ENCODE data around the gene NXPH3.

Gene NXPH3

DNA sequence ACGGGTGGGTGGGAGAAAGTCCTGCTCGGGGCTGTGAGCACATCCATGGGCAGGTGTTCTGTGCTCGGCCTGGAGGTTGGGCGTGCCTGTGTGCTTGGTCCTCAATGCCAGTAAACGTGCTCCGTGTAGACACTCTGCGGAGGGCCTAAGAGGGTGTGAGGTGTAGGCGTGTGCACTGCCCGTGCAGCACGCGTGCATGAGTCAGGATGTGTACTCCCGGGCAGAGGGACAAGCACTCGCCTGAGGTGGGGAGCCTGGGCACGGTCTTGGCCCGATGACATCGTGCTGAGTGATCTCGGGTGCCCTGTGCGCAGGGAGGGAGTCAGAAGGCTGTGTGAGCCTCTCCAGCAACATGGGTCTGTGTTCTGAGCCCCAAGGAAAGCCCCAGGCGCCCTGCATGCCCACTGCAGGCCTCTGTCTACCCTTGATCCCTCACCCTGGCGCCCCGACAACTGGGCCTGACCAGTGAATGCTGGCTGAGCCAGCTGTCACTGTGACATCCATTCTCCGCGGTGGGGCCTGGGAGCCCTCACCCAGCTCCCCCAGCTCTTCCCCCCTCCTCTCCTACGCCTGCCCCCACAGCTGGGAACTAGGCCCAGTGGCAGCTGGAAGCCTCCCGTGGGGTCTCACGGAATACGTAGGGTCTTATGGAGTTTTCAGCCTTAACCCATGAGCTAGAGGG is 23.5 kb upstream of the NXPH3 start:
- in situ Hi-C loops (cut with MboI; ENCODE audit: low pct_unique_long_range_greater_than_20kb, low sequenced_read_pairs): loop anchor here (10.0 to 25.0 kb wide), 2 partner anchors 117 to 435 kb away; partner anchors contain the start of gene DLX3
- no peak for DNase-seq

DNA sequence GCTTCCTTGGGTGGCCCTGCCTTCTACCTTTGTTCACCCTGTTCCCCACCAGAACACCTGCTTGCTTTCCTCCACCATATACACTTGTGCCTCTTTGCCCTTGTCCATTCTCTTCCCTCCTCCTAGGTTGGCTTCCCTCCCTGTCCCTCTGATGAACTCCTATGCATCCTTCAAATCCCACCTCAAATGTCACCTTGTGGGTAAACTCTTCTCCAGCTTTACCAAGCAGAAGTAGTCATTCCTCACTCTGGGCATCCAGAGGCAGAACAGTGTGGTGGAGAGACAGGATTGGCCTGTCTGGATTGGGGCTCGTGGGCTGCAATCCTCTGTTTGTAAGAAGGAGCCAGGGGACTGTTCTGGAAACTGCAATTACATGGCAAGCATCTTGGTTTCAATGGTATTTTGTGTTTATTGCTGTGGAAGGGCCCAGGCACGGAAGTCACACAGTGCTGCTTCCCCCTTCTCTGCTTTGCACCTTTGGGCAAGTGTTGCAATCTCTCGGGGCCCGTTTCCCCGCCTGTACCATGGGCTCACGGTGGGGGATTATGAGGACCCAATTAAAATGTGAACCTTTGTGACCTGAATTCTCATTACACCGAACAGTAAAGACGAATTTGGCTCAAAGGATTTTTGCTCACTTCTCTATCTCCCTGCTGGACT is 21.9 kb upstream of the NXPH3 start:
- no peak for DNase-seq
- in situ Hi-C loops (cut with MboI; ENCODE audit: low pct_unique_long_range_greater_than_20kb, low sequenced_read_pairs): loop anchor here (10.0 to 25.0 kb wide), 2 partner anchors 119 to 433 kb away; partner anchors contain the start of gene DLX3

DNA sequence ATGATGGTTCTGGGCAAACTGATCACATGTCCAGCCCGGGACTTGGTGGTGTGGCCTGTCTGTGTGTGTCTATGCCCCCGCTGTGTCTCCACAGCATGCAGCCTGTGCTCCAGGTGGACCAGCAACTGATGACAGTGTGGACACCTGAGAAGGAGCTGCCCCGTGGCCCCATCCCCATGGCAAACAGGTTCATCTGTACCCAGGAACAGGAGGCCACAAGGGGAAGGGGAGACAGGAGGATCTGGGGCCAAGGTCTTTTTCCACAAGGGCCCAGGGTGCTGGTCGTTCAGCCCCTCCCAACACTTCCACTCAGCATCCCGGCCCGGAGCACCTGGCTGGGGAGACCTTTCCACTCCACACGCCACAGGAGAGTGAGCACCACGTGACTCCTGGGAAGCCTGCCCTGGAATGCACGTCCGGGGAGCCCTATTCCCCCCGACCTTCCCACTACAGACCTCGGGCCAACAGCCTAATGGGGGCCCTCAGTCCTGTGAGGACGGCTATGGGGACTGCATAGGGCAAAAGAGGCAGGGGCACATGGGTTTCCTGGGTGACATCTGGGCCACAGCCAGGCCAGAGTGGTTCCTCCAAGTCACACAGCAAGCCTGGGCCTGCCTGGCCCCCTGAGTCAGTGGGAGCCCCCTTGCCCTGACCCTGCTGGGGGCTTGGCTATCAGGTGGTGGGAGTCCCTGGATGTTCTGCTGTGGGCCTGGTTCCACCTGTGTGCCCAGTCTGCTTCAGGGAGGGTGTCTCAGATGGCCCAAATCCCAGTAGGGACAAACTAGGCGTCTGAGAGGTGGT is 20.8 kb upstream of the NXPH3 start:
- no peak for DNase-seq
- in situ Hi-C loops (cut with MboI; ENCODE audit: low pct_unique_long_range_greater_than_20kb, low sequenced_read_pairs): loop anchor here (10.0 to 25.0 kb wide), 2 partner anchors 120 to 432 kb away; partner anchors contain the start of gene DLX3

DNA sequence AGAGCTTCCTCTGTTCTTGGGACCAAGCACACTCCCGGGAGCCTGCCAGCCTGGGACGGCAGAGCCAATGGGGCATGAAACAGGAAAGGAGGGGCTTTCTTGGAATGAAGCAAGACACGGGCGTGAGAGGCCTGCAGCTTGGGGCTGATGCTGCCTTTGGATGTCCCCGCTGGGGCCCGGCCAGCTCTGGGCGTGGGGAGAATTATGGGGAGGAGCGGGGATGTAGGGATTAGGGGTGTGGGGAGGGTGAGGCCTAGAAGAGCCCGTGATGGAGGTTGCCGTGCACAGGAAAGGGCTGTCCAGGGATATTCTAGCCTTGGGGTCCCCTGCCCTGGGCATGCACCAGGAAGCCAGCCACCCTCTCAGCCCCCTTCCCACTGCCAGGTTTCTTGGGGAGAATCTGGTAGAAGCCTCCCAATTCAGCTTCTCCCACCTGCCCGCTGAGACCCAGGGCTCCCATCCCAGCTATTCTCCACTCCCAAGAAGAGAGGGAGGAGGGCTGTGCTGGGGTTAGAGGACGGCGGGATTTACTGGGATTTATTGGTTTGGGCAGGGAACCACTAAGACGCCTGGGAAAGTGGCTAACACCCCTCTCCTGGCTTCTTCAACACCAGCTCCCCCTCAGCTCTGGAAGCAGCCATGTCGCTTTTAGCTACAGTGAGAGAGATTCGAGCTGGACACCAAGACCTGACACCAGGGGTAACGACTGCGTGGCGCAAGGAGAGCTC is 20.0 kb upstream of the NXPH3 start:
- DNase-seq: no peak
- in situ Hi-C loops (cut with MboI; ENCODE audit: low pct_unique_long_range_greater_than_20kb, low sequenced_read_pairs): loop anchor here (10.0 to 25.0 kb wide), 2 partner anchors 121 to 432 kb away; partner anchors contain the start of gene DLX3

DNA sequence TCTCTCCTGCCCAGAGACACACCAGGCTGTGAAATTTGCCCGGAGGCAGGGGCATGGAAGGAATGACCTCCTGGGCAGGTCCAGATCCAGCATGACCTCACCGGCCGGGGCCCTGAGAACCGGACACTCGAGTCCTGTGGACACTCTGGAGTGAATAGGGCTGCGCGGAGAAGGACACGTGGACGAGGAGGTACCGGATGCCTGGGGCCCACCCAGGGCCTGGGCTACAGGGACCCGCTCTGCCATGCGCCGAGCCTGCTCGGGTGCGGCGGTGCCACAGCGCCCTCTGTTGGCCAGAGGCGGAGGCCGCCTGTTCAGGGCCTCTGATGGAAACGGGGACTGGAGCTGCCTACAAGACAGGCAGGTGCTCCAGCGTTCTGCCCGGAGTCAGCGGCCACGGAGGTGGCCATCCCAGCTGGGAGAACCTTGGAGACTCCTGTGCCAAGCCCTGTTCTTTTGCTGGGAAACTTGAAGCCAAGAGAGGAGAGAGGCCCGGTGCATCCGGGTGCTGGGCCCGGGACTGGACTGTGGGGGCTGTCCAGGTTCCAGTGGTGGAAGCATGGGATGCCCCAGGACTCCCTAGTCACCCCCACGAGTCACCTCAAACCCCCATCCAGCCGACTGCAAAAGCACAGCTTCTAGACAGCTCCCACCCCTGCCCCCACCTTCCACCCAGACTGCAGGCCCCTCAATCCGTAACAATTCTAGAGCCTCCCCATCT is 19.3 kb upstream of the NXPH3 start:
- in situ Hi-C loops (cut with MboI; ENCODE audit: low pct_unique_long_range_greater_than_20kb, low sequenced_read_pairs): loop anchor here (10.0 to 25.0 kb wide), 2 partner anchors 122 to 431 kb away; partner anchors contain the start of gene DLX3
- peak; percentile 90 for DNase-seq

DNA sequence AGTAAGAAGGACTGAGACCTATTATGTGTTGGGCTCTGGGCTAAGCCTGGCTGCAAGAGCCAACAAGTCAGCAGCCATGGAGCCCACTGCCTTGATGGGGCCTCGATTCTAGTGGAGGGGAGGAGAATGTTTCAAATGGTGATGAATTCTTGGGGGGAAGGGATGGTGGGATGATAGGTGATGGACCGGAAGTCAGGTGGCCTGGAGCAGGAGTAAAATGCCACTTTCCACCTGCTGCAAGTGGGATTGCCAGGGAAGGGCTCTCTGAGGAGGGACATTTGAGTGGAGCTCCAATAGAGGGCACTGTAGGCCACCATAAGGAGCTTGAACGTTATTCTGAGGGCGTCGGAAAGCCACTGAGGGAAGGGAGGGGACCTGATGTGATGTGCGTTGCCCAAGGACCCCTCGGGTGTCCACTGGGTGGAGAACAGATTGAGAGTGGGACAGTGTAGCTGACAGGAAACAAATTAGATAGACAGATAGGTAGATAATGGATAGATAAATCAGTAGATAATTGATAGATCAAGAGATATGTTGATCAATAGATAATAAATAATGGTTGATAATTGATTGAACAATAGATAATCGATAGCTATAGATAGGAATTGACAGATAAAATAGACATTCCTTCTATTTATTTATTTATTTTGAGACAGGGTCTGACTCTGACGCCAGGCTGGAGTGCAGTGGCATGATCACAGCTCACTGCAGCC is 18.2 kb upstream of the NXPH3 start:
- DNase-seq: peak; percentile 60
- in situ Hi-C loops (cut with MboI; ENCODE audit: low pct_unique_long_range_greater_than_20kb, low sequenced_read_pairs): loop anchor here (10.0 to 25.0 kb wide), 2 partner anchors 123 to 430 kb away; partner anchors contain the start of gene DLX3

DNA sequence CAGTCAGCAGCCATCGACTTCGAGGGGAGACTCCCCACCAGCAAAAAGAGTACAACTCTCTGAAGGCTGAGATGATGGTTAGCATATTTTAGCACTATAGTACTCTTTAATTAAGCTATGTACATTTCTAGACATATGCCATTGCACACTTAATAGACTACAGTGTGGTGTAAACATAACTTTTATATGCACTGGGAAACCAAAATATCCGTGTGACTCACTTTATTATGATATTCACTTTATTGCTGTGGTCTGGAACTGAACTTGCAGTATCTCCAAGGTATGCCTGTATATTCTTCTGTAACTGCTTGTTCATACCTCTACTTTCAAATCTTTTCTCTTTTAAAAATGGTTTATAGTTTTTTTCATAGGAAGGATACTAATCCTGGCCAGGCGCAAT is 11.0 kb upstream of the NXPH3 start:
- no peak for DNase-seq
- in situ Hi-C loops (cut with MboI; ENCODE audit: low pct_unique_long_range_greater_than_20kb, low sequenced_read_pairs): loop anchor here (25.0 kb wide), 1 partner anchor 423 kb away; the partner anchor contains the start of gene DLX3

DNA sequence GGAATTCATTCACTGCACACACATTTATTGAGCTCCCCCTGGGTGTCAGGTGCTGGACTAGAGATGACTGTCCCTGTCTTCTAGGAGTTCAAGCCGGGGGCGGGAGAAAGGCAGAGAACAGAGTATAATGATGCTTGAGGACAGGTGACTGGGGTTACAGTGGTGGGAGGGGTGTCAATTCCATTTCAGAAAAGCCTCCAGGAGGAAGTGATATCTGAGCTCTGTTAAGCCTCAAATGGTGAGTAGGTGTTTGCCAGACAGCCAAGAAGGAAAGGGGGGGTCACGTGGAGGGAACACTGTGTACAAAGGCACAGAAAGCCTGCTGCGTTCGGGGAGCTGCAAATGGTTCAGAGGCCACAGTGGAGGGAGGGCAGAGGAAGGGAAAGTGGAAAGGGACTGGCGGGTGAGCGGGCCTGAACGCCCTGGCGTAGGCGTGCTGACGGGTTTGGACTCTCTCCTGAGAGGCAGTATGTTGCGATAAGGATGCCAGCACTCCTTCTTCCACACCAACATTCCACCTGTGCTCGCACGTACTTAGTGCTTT is 9.7 kb upstream of the NXPH3 start:
- in situ Hi-C loops (cut with MboI; ENCODE audit: low pct_unique_long_range_greater_than_20kb, low sequenced_read_pairs): loop anchor here (25.0 kb wide), 1 partner anchor 421 kb away; the partner anchor contains the start of gene DLX3
- peak; percentile 42 for DNase-seq

DNA sequence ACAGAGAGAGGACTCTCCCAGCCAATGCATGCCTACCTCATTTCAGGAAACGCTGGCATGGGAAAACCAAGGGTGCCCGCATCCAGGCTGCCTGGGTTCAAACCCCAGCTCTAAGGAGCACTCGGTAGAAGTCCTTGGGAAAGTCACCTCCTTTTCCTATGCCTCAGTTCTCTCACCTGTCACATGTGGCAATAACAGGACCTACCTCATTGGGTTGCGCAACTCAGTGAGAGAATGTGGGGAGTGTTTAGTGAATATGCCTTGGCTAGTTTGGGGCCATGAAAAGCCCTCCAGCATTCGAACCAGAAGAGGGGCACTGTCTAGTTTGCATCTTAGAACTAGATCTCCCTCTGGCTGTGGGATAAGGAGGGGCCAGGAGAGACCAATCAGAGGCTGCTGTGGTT is 9.0 kb upstream of the NXPH3 start:
- DNase-seq: no peak
- in situ Hi-C loops (cut with MboI; ENCODE audit: low pct_unique_long_range_greater_than_20kb, low sequenced_read_pairs): loop anchor here (25.0 kb wide), 1 partner anchor 421 kb away; the partner anchor contains the start of gene DLX3

DNA sequence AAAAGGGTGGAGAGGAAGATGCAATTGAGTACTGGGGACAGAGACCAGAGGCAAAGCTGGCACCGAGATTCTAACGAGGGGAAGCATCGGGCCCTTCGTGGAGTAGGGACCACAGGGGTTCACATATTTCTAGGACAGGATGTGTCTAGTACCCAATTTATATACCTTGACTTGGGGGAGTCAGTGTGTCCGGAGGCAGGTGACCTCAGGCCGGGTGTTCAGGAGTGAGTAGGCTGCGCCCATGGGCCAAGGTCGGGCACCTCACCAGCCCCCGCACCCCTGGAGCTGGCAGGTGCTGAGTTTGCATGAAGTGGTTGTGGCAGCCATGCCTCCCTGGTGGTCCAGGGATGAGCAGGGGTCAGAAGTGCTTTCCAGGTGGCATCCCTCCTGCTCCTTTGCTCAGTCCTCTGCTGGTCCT is 8.6 kb upstream of the NXPH3 start:
- in situ Hi-C loops (cut with MboI; ENCODE audit: low pct_unique_long_range_greater_than_20kb, low sequenced_read_pairs): loop anchor here (25.0 kb wide), 1 partner anchor 420 kb away; the partner anchor contains the start of gene DLX3
- DNase-seq: no peak

DNA sequence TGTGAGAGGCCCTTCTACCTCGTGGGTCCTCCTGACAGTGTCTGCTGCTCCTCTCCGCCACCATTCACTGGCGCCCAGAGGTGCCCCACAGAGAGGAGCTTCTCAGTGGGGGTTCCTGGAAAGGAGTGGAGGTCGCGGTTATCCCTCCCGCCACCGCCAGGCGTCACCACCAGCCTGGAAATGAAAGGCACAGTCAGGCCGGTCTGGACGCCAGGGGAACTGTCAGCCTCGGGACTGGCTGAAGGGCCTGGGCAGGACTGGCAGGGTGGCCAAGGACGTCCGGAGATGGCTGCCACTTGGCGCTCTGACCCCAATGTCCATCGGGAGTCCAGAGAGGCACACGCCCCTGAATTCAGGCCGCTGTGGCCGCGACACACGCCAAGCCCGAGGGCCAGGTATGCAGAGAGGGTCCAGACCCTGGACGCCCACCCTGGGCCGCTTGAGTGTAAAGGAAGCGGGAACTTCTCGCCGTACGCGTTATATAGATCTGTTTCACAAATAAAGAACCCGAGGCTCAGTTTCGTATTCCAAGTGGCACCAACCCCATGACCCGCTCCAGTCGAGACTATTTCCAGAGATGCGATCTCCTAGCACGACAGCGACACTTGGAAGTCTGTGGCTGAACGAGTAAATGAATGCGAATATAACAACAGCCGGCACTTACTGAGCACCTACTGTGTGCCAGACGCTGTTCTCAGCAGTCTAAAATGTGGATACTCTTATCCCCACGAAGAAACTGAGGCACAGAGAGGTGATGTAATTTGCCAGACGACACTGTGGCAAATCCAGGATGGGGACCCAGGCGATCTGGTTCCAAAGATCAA is 7.6 kb upstream of the NXPH3 start:
- in situ Hi-C loops (cut with MboI; ENCODE audit: low pct_unique_long_range_greater_than_20kb, low sequenced_read_pairs): loop anchor here (25.0 kb wide), 1 partner anchor 419 kb away; the partner anchor contains the start of gene DLX3
- peak; percentile 88 for DNase-seq

DNA sequence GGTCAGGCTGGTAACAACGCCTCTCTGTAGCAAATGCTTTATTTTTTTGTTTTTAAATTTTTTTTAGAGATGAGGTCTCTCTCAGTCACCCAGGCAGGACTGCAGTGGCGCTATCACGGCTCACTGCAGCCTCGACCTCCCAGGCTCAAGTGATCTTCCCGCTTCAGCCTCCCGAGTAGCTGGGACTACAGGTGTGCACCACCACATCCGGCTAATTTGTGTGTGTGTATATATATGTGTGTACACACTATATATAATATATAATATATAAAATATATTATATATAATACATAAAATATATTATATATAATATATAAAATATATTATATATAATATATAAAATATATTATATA is 7.0 kb upstream of the NXPH3 start:
- in situ Hi-C loops (cut with MboI; ENCODE audit: low pct_unique_long_range_greater_than_20kb, low sequenced_read_pairs): loop anchor here (25.0 kb wide), 1 partner anchor 419 kb away; the partner anchor contains the start of gene DLX3
- DNase-seq: peak; percentile 50

DNA sequence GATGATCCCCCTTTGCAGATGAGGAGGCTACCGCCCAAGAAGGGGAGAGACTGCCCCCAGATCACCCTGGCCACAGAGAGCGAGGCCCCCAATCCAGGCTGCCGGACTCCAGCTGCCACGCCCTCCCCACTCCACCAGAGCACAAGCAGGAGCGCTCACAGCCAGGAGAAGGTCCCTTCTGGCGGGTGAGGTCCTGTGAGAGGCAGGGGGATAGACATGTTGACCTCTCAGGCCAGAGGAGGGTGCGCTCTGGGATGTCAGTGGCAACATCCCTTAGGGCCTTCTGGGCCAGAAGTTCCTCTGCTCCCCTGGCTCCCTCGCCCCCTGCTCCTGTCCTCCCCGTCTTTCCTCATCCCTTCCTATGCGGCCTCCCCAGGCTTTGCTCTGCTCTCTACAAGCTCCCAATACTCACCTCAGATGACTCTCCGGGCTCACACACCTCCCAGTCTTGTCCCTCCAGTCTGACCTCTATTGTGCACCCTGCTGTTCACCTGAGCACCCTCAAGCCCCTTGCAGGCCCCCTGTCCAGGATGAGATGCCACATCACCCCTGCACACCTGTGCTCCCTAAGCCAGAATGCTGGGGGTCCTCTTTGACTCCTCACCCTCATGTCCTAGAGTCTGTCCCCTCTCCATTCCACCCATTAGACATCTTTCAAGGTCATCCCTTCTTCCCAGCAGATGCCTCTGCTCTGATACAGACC is 5.0 kb upstream of the NXPH3 start:
- in situ Hi-C loops (cut with MboI; ENCODE audit: low pct_unique_long_range_greater_than_20kb, low sequenced_read_pairs): loop anchor here (5.0 to 25.0 kb wide), 3 partner anchors 132 to 417 kb away; partner anchors contain the start of genes DLX3 and TAC4
- DNase-seq: no peak

DNA sequence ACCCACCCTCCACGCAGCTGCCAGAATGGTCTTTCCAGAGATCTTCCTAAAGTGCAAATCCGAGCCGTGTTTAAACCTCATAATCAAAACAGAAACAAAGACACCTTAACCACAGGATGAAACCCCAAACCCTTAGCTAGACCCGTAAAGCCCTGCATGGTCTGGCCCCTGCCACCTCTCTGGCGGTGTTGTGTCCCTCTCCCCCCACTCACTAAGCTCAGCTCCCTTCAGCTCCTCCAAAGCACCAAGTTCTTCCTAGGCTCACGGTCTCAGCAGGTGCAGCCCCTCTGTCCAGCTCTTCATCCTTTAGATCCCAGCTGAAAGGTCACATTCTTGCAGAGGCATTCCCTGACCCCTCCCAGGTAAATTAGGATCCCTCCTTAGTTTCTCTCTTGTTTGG is 4.4 kb upstream of the NXPH3 start:
- in situ Hi-C loops (cut with MboI; ENCODE audit: low pct_unique_long_range_greater_than_20kb, low sequenced_read_pairs): loop anchor here (5.0 to 25.0 kb wide), 3 partner anchors 131 to 416 kb away; partner anchors contain the start of genes DLX3 and TAC4
- no peak for DNase-seq

DNA sequence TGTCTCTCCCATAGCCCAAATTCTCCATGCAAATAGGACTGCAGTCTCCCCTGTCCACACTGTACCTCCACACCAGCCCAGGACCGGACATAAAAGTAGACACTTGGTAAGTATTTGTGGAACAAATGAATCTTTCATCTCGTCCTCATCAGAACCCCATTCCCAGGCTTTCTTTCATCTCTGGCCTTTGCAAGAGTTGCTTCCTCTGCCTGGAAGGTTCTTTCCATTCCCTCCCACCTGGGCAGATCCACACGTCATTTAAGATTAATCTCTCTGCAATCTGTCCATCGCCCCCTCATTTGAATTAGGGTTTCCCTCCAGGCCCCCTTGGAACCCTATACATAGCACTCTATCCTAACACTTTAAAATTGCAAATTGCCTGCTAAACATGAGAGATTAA is 3.9 kb upstream of the NXPH3 start:
- DNase-seq: no peak
- in situ Hi-C loops (cut with MboI; ENCODE audit: low pct_unique_long_range_greater_than_20kb, low sequenced_read_pairs): loop anchor here (5.0 to 25.0 kb wide), 3 partner anchors 131 to 416 kb away; partner anchors contain the start of genes DLX3 and TAC4
